Thyroid gland (tissue), 4 donors: ENCODE results near the gene MSX1.

Source experiments
- POLR2A ChIP-seq, 2 donors: fragments of 450-650 bp; IDR thresholded peaks; one replicate each; pipeline ENCODE4 v1.6.1; 2017; ENCODE audit warnings: antibody characterized with exemption in 2 of 2, mild to moderate bottlenecking in 2 of 2, moderate library complexity in 1 of 2
- TF ChIP-seq, protein P1 (sequence below), 6 experiments: fragments of 200-600 bp in 3 of 6; fragments of 450-650 bp in 3 of 6; sonication (generic) in 3 of 6; IDR thresholded peaks; one replicate each; pipeline ENCODE4 v1.5.1; 2016 to 2019; ENCODE audit warnings: antibody characterized with exemption in 6 of 6, mild to moderate bottlenecking in 2 of 6, inconsistent platforms in 1 of 6, moderate library complexity in 1 of 6

DNA sequence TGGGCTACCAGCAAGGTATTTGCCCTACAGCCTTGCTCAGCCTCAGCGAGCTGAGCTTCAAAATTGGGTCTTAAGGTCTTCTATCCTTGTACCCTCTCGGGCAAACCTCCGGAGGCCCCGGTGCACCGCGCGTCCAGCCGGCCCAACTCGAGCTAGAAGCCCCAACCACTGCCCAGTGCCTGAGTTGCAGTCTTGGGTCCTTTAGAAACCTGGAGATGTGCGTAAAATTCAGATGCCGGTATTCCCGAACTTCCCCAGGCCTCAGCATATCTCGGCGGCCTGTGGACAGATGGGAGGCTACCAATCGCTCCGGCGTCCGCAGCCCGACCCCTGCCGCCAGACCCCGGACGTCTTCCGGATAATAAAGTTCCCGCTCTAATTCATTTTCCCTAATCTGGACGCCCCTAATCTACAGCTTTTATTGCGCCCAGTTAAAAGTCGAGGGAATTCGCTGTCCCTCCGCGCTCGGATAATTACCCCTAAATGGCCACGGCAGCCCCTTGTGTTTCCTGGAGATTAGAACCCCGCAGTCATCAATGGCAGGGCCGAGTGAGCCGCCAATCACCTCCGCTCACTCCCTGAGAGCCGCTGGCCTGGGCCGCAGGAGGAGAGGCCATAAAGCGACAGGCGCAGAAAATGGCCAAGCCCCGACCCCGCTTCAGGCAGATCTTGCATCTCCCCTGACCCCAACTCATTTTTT, 1.5 kb upstream of the MSX1 start:
- TF ChIP-seq POLR2A (IDR thresholded peaks at IDR 0.05), result no peak
- TF ChIP-seq, protein P1, sequence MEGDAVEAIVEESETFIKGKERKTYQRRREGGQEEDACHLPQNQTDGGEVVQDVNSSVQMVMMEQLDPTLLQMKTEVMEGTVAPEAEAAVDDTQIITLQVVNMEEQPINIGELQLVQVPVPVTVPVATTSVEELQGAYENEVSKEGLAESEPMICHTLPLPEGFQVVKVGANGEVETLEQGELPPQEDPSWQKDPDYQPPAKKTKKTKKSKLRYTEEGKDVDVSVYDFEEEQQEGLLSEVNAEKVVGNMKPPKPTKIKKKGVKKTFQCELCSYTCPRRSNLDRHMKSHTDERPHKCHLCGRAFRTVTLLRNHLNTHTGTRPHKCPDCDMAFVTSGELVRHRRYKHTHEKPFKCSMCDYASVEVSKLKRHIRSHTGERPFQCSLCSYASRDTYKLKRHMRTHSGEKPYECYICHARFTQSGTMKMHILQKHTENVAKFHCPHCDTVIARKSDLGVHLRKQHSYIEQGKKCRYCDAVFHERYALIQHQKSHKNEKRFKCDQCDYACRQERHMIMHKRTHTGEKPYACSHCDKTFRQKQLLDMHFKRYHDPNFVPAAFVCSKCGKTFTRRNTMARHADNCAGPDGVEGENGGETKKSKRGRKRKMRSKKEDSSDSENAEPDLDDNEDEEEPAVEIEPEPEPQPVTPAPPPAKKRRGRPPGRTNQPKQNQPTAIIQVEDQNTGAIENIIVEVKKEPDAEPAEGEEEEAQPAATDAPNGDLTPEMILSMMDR (IDR thresholded peaks at IDR 0.05), result no peak
